ENCODE results near the gene ADAMTS4.

DNA sequence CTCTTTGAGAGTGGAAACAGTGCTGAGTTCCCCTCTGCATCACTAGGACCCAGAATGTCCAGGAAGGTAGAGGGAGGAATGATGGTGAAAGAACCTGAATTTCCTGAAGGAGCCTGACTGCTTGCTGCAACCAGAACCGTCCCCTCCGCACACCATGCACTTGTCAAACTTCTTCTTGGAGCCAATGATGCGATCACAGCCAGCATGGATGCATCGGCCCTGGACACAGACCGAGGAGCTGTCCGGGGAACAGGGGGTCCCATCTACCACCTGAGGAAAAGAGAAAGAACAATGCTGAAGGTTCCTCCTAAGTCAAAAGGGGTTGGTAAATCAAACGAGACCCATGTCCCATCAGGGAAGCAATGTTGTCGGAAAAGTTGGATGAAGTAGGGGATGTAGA is 6.9 kb downstream of the ADAMTS4 start:
- TF ChIP-seq, protein P1, sequence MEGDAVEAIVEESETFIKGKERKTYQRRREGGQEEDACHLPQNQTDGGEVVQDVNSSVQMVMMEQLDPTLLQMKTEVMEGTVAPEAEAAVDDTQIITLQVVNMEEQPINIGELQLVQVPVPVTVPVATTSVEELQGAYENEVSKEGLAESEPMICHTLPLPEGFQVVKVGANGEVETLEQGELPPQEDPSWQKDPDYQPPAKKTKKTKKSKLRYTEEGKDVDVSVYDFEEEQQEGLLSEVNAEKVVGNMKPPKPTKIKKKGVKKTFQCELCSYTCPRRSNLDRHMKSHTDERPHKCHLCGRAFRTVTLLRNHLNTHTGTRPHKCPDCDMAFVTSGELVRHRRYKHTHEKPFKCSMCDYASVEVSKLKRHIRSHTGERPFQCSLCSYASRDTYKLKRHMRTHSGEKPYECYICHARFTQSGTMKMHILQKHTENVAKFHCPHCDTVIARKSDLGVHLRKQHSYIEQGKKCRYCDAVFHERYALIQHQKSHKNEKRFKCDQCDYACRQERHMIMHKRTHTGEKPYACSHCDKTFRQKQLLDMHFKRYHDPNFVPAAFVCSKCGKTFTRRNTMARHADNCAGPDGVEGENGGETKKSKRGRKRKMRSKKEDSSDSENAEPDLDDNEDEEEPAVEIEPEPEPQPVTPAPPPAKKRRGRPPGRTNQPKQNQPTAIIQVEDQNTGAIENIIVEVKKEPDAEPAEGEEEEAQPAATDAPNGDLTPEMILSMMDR (IDR thresholded peaks at IDR 0.05), result no peak
- no peak for TF ChIP-seq POLR2A (IDR thresholded peaks at IDR 0.05; ENCODE audit: low read depth)
